H1 (cell line): ENCODE results near the gene SLC22A23. TPM values are rescaled to one million over a fixed set of nuclear protein-coding genes. Genes with fewer than 3 reads are reported as not detected.

ENCODE experiments used
- CTCF ChIA-PET: fragments of 300-600 bp; sonication (Branson Sonifier 250); formaldehyde crosslinking; loops from one replicate; lab custom pipeline; 2021; ENCODE audit not compliant: partially characterized antibody; lab: Charles Lee
- POLR2A ChIA-PET: fragments of 300-600 bp; sonication (Branson Sonifier 250); formaldehyde crosslinking; loops from one replicate; lab custom pipeline; 2021; ENCODE audit warnings: inconsistent platforms; ENCODE audit not compliant: partially characterized antibody; lab: Charles Lee
- DNase-seq, 2 experiments: peaks; one replicate each; pipeline versions ENCODE4 v3.0.0 to v3.0.0-alpha.2; 2010 to 2022; ENCODE audit warnings: low spot score in 2 of 2, low read depth in 1 of 2, mixed read lengths in 1 of 2
- FAIRE-seq: peaks from 2 replicates; lab custom pipeline; 2011; peaks lifted over from hg19 to GRCh38; lab: Jason Lieb, UNC
- H2AFZ ChIP-seq: 2 replicates; pipeline ENCODE4 v1.8.1; 2012; ENCODE audit warnings: low read length, inconsistent platforms
- H2AK5ac ChIP-seq: 2 replicates; pipeline ENCODE4 v1.6.1; 2013; ENCODE audit warnings: low read depth, low read length
- H2BK120ac ChIP-seq: replicated peaks from 2 replicates; pipeline ENCODE3; 2013; ENCODE audit warnings: low read depth, low read length, inconsistent platforms
- H2BK12ac ChIP-seq: 2 replicates; pipeline ENCODE4 v1.6.1; 2013; ENCODE audit warnings: low read depth, low read length
- H2BK15ac ChIP-seq: 2 replicates; pipeline ENCODE4 v1.6.1; 2013; ENCODE audit warnings: low read length
- H2BK20ac ChIP-seq: 2 replicates; pipeline ENCODE4 v1.6.1; 2013; ENCODE audit warnings: low read length
- H2BK5ac ChIP-seq: 2 replicates; pipeline ENCODE4 v1.6.1; 2013; ENCODE audit warnings: low read depth, low read length
- H3K14ac ChIP-seq: 2 replicates; pipeline ENCODE4 v1.6.1; 2013; ENCODE audit warnings: inconsistent platforms; ENCODE audit not compliant: insufficient read length
- H3K18ac ChIP-seq: 2 replicates; pipeline ENCODE4 v1.6.1; 2013; ENCODE audit warnings: low read length; ENCODE audit errors: extremely low read depth
- H3K23ac ChIP-seq: 2 replicates; pipeline ENCODE4 v1.6.1; 2013; ENCODE audit warnings: inconsistent platforms; ENCODE audit not compliant: insufficient read length
- H3K23me2 ChIP-seq: 2 replicates; pipeline ENCODE4 v1.6.1; 2013; ENCODE audit warnings: low read depth, low read length
- H3K27ac ChIP-seq: 2 replicates; pipeline ENCODE4 v1.6.1; 2011; ENCODE audit warnings: low read depth, low read length, inconsistent platforms
- H3K27me3 ChIP-seq, 4 experiments: replicated peaks in 1 of 4; 1 replicate in 1 of 4; 2 replicates in 3 of 4; pipeline versions ENCODE4 v1.6.1 to v1.8.1; 2011 to 2013; ENCODE audit warnings: low read length in 3 of 4, mild to moderate bottlenecking in 3 of 4, inconsistent platforms in 2 of 4, mixed read lengths in 2 of 4, moderate library complexity in 1 of 4; ENCODE audit not compliant: control insufficient read depth in 3 of 4, insufficient read depth in 3 of 4; ENCODE audit errors: extremely low read depth in 1 of 4
- H3K36me3 ChIP-seq, 4 experiments: 2 replicates each; pipeline versions ENCODE4 v1.6.1 to v1.8.1; 2011 to 2013; ENCODE audit warnings: mild to moderate bottlenecking in 4 of 4, low read length in 3 of 4, moderate library complexity in 2 of 4, control low read depth in 1 of 4, inconsistent platforms in 1 of 4; ENCODE audit not compliant: insufficient read depth in 4 of 4, control insufficient read depth in 2 of 4
- H3K4ac ChIP-seq: replicated peaks from 2 replicates; pipeline ENCODE3; 2013; ENCODE audit warnings: low read length, low read depth, mixed read lengths, inconsistent platforms; ENCODE audit not compliant: insufficient read length
- H3K4me1 ChIP-seq, 4 experiments: replicated peaks in 1 of 4; 1 replicate in 1 of 4; 2 replicates in 3 of 4; pipeline versions ENCODE4 v1.6.1 to v1.8.1; 2011 to 2013; ENCODE audit warnings: low read length in 3 of 4, inconsistent platforms in 2 of 4, mixed read lengths in 1 of 4; ENCODE audit not compliant: insufficient read depth in 4 of 4, control insufficient read depth in 3 of 4
- H3K4me2 ChIP-seq, 2 experiments: 2 replicates each; pipeline versions ENCODE4 v1.6.1 to v1.8.1; 2011 to 2013; ENCODE audit warnings: low read depth in 2 of 2, low read length in 2 of 2, control low read depth in 1 of 2, inconsistent platforms in 1 of 2, mild to moderate bottlenecking in 1 of 2; ENCODE audit not compliant: insufficient read depth in 1 of 2
- H3K4me3 ChIP-seq, 4 experiments: fragments of 200-600, 300-600 bp in 1 of 4; sonication (generic), shearing (Covaris generic), sonication (Bioruptor Twin) in 1 of 4; 2 replicates each; pipeline versions ENCODE4 v1.5.1 to v1.8.1; 2011 to 2016; ENCODE audit warnings: low read length in 4 of 4, low read depth in 3 of 4, control low read depth in 2 of 4, inconsistent platforms in 2 of 4, mild to moderate bottlenecking in 2 of 4, mixed read lengths in 1 of 4, moderate library complexity in 1 of 4; ENCODE audit not compliant: insufficient read depth in 2 of 4; ENCODE audit errors: extremely low read depth in 1 of 4
- H3K56ac ChIP-seq: replicated peaks from 2 replicates; pipeline ENCODE3; 2013; ENCODE audit warnings: low read depth, mild to moderate bottlenecking, mixed read lengths, low read length, inconsistent platforms; ENCODE audit not compliant: insufficient read length
- H3K79me1 ChIP-seq: 2 replicates; pipeline ENCODE4 v1.6.1; 2013; ENCODE audit warnings: low read depth, low read length, control low read depth
- H3K79me2 ChIP-seq, 2 experiments: 2 replicates each; pipeline versions ENCODE4 v1.6.1 to v1.8.1; 2012 to 2013; ENCODE audit warnings: low read length in 2 of 2, mild to moderate bottlenecking in 2 of 2, inconsistent platforms in 1 of 2; ENCODE audit not compliant: insufficient read depth in 2 of 2, control insufficient read depth in 1 of 2
- H3K9ac ChIP-seq, 4 experiments: replicated peaks in 1 of 4; 1 replicate in 1 of 4; 2 replicates in 3 of 4; pipeline versions ENCODE4 v1.6.1 to v1.8.1; 2011 to 2013; ENCODE audit warnings: low read depth in 3 of 4, low read length in 3 of 4, control low read depth in 2 of 4, mild to moderate bottlenecking in 2 of 4, moderate library complexity in 2 of 4, inconsistent platforms in 1 of 4; ENCODE audit errors: extremely low read depth in 1 of 4
- H3K9me3 ChIP-seq, 2 experiments: 2 replicates each; pipeline versions ENCODE4 v1.6.1 to v1.8.1; 2012 to 2013; ENCODE audit warnings: mild to moderate bottlenecking in 2 of 2, moderate library complexity in 2 of 2, control low read depth in 1 of 2, inconsistent platforms in 1 of 2, low read depth in 1 of 2, low read length in 1 of 2, mixed read lengths in 1 of 2; ENCODE audit not compliant: insufficient read depth in 2 of 2
- H4K20me1 ChIP-seq, 2 experiments: replicated peaks in 1 of 2; 2 replicates each; pipeline versions ENCODE3 to v1.8.1; 2011 to 2013; ENCODE audit warnings: inconsistent platforms in 2 of 2, low read length in 2 of 2, mild to moderate bottlenecking in 1 of 2; ENCODE audit not compliant: insufficient read depth in 2 of 2, control insufficient read depth in 1 of 2
- H4K5ac ChIP-seq: 2 replicates; pipeline ENCODE4 v1.6.1; 2013; ENCODE audit warnings: low read length, low read depth, mixed read lengths, inconsistent platforms; ENCODE audit not compliant: insufficient read length
- H4K8ac ChIP-seq: 2 replicates; pipeline ENCODE4 v1.8.0; 2013; ENCODE audit warnings: mild to moderate bottlenecking, moderate library complexity, low read length, inconsistent platforms; ENCODE audit not compliant: insufficient read depth; ENCODE audit errors: extremely low read depth
- H4K91ac ChIP-seq: replicated peaks from 2 replicates; pipeline ENCODE3; 2013; ENCODE audit warnings: low read length, mixed read lengths, inconsistent platforms; ENCODE audit not compliant: insufficient read length
- HDAC2 ChIP-seq, 2 experiments: fragments of 300-600 bp in 1 of 2; sonication (generic) in 1 of 2; IDR thresholded peaks; 2 replicates each; pipeline ENCODE4 v1.6.1; 2011 to 2012; ENCODE audit warnings: low read depth in 2 of 2, low read length in 2 of 2, mild to moderate bottlenecking in 2 of 2, moderate library complexity in 2 of 2, borderline replicate concordance in 1 of 2, inconsistent platforms in 1 of 2
- MAFK ChIP-seq: IDR thresholded peaks from 2 replicates; pipeline ENCODE4 v1.6.1; 2012; ENCODE audit warnings: low read depth, mild to moderate bottlenecking, improper control_type of control experiment, low read length
- POU5F1 ChIP-seq: IDR thresholded peaks from 2 replicates; pipeline ENCODE4 v1.6.1; 2011; ENCODE audit warnings: low read depth, mild to moderate bottlenecking, low read length, moderate library complexity
- SIRT6 ChIP-seq: IDR thresholded peaks from one replicate; pipeline ENCODE4 v1.7.1; 2012; ENCODE audit warnings: low read length, inconsistent platforms
- SRF ChIP-seq: IDR thresholded peaks from 2 replicates; pipeline ENCODE4 v1.6.1; 2011; ENCODE audit warnings: mild to moderate bottlenecking, low read depth, low read length, moderate library complexity
- TAF1 ChIP-seq: IDR thresholded peaks from 2 replicates; pipeline ENCODE4 v1.6.1; 2011; ENCODE audit warnings: mild to moderate bottlenecking, low read depth, low read length
- WGBS, 2 experiments: shearing (Covaris generic) in 1 of 2; methylation state at CpG; one replicate each; pipeline versions ENCODE4 v1.1.6 to v1.1.7; 2013 to 2015; ENCODE audit warnings: low lambda C conversion rate in 2 of 2, mixed read lengths in 2 of 2, inconsistent platforms in 1 of 2, low coverage in 1 of 2, missing lambda C conversion rate in 1 of 2; ENCODE audit not compliant: insufficient replicate concordance in 2 of 2, insufficient coverage in 1 of 2, insufficient read length in 1 of 2; ENCODE audit errors: extremely low coverage in 1 of 2, missing lambda C conversion rate in 1 of 2; 5-methylcytosine and 5-hydroxymethylcytosine counted together
- polyA plus RNA-seq, 7 experiments: library from polyadenylated mRNA; depleted of rRNA in 3 of 7; stranded (reverse) in 5 of 7; unstranded in 2 of 7; fragments of >200 nt in 5 of 7; fragments of 200-250 nt in 2 of 7; gene quantifications; 1 replicate in 5 of 7; 2 replicates in 1 of 7; 4 replicates in 1 of 7; pipeline versions ENCODE4 v1.2.1 to v1.2.3, GENCODE V29; 2011 to 2013; ENCODE audit warnings: missing spikeins in 2 of 7, mixed read lengths in 2 of 7
- total RNA-seq: library from RNA; stranded (reverse); fragmentation: NEBNext Ultra II Directional; extraction: Animal tissue kit (Norgen Biotek cat#: 25700); gene quantifications from 2 replicates; pipeline ENCODE4 v1.2.1, GENCODE V29; 2021

The SLC22A23 gene
- total and polyA plus RNA-seq, 2 of the 8 experiments (the other 6 are each of a cell fraction or from before 2014, with no cell fraction given), result 9.9 to 38.4 TPM

DNA sequence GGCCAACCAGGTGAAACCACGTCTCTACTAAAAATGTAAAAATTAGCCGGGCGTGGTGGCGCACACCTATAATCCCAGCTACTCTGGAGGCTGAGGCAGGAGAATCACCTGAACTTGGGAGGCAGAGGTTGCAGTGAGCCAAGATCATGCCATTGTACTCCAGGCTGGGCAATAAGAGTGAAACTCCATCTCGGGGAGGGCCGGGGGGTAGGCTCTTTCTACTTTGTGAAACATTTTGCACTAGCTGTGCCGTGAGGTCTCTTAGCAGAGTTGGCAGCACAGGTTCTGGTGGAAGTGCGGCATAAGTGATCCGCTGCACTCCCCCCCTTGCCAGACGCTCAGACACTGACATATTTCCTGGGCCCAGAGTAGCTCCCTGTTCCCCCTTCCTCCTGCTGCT is 173.6 kb downstream of the SLC22A23 start:
- Histone ChIP-seq H3K27ac (no peak overlapping the region), H2AFZ (no peak overlapping the region), H4K5ac (no peak overlapping the region), H3K9me3 (no peaks in the 10 kb centered on the region), H3K27me3 (no peaks in the 10 kb centered on the region), H4K8ac (no peak overlapping the region), H3K23me2 (no peaks in the 10 kb centered on the region), H3K14ac (no peak overlapping the region), H3K56ac (no peak overlapping the region), H3K4me1 (peaks cover 11 to 15% (median 15%) of the 10 kb centered on the region in 4 experiments), H3K79me2 (no peaks in the 10 kb centered on the region), H3K9ac (no peak overlapping the region), H2BK120ac (no peak overlapping the region), H2BK20ac (no peak overlapping the region), H2BK15ac (no peak overlapping the region), H3K36me3 (peaks cover 0 to 8% (median 2%) of the 10 kb centered on the region in 4 experiments; a peak in 2 of 8 replicates), H2AK5ac (no peak overlapping the region), H2BK12ac (no peak overlapping the region), H3K4me3 (no peak overlapping the region), H4K91ac (no peak overlapping the region), H3K79me1 (no peaks in the 10 kb centered on the region), H3K4me2 (no peak overlapping the region), H4K20me1 (no peaks in the 10 kb centered on the region), H3K4ac (no peak overlapping the region), H2BK5ac (no peak overlapping the region; the same call in 1 of the 2 replicates), H3K18ac (no peak overlapping the region), H3K23ac (no peak overlapping the region)
- ChIA-PET CTCF (interaction anchor here (0.8 to 5.1 kb wide), 7 partner anchors 9 to 286 kb away, joined by 3 to 35 read pairs (median 5); no protein-coding TSS in a partner anchor), POLR2A (interaction anchor here (1.1 to 2.0 kb wide), 2 partner anchors 11 to 23 kb away, joined by 3 to 4 read pairs; no protein-coding TSS in a partner anchor)
- 93% methylated on average over 10 of the region's 10 CpGs; no CpG with 5 or more reads in 1 of the 2 experiments for WGBS, 2 experiments
- TF ChIP-seq HDAC2 (IDR thresholded peaks at IDR 0.05; ENCODE audit: borderline replicate concordance in 1 of 2, low read depth in 2 of 2, low read length in 2 of 2) (no peak), MAFK (no peak), POU5F1 (no peak), SRF (no peak), TAF1 (no peak), SIRT6 (no peak)
- DNase-seq (no peak), FAIRE-seq (no peak)
